GM10847 (cell line): ENCODE measurements around the gene SH2B2.

Experiments
- POLR2A ChIP-seq: IDR thresholded peaks from 2 replicates; pipeline ENCODE4 v1.6.1; 2011; ENCODE audit not compliant: insufficient read length; ENCODE audit errors: extremely low read depth

The SH2B2 gene

DNA sequence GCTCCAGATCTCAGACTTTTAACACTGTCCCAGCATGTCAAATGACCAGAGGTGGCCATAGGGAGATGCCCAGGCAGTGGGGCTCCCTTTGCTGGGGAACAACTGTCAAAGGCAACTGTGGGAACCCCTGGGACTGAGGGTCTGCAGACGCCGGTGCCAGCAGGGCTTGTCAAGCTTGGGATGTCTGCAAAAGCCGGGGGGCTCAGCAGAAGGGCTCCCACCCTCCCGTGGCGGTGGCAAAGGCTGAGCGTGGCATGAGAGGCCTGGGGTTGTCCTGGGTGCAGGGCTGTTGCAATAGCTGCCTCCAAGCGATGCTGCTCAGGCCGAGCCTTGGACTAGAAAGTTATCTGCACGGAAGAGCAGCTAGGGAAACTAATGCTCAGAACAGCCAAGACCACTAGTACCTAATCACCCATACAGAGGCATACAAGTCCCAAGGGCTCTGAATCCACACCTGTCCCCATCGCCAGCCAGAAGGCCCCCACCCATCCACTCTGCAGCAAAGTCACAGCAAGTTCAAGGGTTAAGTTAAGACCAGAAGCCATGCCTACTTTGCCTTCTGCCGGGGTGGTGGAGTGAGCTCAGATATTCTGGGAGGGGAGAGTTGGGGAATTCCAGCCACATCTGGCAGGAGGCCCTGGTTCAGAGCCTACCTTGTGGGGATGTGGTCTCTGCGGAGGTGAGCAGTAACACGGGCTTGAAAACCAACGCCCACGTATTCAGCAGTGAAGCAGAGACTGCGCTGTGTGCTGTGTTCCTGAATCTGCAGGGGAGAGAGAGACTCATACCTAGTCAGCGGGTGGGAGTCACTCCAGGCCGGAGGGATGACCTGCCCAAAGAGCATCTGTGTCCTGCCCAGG, 4.6 kb downstream of the SH2B2 start:
- TF ChIP-seq POLR2A, result no peak

DNA sequence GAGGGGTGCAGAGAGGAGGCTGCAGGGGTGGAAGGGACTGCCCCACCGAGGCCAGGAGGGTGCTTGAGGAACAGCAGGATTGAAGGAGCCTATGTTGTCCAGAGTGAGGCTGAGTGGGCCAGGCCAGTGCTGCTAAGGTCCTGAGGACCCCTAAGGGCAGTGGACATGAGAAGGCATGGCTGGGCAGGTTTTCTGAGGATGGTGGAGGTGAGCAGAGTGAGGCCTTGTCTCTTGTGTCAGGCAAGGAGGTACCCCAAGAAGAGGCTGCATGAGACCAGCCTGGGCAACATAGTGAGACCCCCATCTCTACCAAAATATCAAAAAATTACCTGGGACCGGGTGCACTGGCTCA, 5.2 kb downstream of the SH2B2 start:
- no peak for TF ChIP-seq POLR2A

DNA sequence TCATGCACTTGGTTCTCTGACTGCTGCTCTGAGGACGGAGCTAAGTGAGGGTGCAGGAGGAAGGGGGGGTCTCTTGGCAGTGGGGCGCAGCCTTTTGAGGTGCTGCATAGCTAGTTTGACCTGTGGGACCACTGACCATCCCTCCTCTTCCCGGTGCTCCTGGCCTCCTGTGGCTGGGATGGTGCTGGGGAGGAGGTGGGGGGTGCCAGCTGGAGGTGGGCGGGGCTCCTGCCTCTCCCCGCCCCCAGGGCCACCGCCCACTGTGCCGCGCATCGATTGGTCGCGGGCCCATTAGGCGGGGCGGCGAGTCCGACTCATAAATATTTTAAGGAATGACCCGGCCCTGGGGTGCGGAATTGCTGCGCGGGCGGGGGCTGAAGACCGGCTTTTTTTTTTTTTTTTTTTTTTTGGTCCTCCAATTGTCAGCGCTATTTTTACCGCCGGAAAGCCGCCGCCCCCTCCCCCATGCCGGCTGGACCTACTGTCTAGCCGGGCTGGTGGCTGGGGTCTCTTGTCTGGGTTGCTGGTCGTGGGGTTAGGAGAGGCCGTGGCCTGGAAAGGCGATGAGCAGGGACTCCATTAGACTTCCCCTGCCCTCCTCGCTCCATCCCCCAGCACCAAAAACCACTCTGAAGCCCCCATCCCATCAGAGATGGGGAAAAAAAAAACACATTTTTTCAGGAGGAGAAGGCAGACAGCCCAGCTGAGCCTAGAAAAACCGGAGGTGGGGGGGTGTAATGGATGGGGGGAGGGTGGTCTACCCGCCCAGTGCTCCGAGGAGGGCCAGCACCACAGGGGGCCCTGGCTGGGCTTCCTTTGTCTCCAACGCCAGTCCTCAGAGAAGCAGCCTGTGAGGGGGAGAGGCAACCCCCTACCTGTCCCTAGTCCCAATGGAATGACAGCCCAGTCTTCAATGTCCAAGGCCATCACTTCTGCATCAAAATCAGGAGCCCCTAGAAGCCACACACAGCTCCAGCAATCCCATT, 6.4 kb downstream of the SH2B2 start:
- TF ChIP-seq POLR2A, result no peak

DNA sequence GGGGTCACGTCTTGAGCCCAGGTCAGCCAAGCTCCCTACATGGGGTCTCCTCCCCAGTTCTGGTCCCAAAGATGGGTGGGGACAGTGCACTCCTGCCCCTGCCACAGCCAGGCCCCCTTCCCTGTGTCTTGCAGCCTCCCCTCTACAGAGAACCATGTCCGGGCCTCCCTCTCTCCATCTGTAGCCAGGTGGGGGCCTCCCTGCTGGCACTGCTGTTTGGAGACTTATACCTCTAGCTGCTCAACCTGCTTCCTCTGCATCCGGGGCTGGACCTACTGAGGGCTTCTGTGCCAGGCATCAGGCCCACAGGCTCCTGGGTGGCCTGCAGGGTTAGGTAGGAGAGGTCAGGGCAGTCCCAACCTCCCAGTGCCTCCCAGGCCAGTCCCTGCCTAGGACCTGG, 7.9 kb downstream of the SH2B2 start:
- TF ChIP-seq POLR2A, result no peak

DNA sequence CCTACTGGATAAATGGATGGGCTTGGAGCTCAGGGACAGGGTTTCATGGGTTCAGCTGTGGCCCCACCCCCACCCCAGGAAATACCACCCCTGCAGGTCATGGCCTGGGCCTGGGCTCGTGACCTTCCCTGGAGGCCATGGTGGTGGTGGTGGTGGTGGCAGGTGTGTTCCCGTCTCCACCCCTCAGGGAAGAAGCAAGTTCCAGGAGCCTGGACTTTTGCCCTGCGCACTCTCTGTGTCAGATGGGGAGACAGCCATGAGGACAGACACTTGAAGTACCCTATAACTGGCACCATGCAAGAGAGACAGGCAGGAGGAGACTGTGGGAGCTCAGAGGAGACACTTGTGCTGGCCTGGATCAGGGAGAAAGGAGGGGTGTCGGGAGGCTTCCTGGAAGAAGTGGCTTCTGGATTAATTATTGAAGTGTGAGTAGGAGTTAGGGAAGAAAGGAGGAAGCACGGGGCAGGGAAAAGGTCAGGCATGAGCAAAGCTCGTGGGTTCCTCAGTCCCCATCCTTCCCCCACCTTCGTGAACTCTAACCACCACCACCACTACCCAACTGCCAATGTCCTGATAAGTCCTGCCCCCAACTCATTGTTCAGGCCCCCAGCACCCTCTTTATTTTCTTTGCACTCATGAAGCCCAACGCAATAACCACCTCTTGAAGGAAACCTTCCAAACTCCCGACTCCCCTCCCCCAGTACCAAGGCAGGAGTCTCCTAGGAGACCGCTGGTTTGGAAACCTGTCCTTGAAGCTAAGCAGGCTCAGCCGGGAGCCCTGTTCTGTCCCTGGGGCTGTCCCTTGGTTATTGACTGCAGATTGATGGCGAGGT, 8.9 kb downstream of the SH2B2 start:
- no peak for TF ChIP-seq POLR2A

DNA sequence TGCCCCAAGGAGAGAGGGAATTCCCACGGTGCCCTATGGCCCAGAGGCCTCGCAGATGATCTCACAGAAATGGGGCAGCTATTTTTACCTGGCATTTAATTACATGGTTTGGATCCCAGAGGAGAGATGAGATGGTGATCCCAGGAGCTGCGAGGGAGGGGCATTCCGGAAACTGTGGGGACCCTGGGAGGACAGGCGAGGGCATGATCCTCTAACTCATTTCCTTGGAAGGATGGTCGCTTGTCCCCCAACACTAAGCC, 9.4 kb downstream of the SH2B2 start:
- no peak for TF ChIP-seq POLR2A

DNA sequence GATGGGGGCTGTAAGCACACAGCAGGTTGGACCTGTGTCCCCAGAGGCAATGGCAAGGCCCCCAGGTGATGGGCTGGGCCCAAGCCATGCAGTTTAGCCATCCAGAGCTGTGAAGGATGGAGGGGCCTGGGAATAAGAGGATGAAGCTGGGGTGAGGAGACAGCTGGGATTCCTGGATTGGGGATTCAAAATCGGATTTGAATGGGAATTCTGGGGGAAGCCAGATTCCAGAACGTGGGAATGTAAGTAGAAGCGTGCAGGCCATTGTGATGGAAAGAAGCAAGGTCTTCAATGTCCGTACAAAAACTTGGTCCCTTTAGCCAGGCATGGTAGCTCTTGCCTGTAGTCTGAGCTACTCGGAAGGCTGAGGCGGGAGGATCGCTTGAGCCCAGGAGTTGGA, 9.8 kb downstream of the SH2B2 start:
- no peak for TF ChIP-seq POLR2A

DNA sequence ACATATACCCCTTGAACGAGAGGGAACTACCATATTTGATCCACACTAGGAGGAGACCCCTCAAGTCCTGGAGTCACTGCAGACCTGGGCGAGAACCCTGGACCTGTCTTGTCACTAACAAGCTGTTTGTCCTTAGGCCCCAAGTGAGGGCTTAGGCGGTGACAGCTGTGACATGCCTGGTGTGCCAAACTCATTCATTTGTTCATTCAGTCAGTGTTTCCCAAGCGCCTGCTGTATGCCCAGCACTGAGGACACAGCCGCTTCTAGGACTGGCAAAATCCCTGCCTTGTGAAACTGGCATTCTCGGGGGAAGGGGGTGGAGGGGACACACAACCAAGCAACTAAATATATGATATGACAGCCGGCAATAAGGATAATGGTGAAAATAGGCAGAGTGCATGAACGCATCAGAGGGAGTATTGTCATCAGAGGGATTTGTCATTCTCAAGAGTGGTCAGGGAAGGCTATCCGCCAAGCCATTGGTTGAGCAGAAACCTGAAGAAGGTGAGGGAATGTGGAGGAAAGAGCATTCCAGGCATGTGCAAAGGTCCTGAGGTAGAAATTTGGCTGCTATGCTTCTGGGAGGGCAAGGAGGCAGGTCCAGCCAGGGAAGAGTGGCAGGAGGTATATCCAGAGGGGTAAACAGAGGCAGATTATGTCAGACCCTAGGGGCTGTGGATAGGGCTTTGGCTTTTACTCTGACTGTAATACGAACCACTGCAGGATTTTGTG, 11.0 kb downstream of the SH2B2 start:
- no peak for TF ChIP-seq POLR2A

DNA sequence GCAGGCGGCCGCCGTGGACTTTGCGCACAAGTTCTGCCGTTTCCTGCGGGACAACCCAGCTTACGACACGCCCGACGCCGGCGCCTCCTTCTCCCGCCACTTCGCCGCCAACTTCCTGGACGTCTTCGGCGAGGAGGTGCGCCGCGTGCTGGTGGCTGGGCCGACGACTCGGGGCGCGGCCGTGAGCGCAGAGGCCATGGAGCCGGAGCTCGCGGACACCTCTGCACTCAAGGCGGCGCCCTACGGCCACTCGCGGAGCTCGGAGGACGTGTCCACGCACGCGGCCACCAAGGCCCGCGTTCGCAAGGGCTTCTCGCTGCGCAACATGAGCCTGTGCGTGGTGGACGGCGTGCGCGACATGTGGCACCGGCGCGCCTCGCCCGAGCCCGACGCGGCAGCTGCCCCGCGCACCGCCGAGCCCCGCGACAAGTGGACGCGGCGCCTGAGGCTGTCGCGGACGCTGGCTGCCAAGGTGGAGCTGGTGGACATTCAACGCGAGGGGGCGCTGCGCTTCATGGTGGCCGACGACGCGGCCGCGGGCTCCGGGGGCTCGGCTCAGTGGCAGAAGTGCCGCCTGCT, 14.1 kb downstream of the SH2B2 start:
- no peak for TF ChIP-seq POLR2A

DNA sequence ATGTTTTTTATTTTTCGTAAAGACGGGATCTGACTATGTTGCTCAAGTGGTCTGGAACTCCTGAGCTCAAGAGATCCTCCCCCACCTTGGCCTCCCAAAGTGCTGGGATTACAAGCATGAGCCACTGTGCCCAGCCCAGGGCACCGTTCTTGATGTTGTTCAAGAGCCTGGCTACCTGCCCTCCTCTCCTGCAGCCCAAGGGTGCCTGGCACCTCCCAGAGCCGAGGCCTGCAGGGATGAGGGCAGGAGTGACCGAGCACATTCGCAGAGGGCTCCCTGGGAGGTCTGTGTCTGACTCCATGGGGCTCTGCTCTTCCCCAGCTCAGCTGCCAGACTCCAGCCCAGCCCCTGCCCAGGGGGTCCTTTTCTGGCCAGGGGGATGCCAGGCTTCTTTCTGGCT, 15.4 kb downstream of the SH2B2 start:
- TF ChIP-seq POLR2A, result no peak

DNA sequence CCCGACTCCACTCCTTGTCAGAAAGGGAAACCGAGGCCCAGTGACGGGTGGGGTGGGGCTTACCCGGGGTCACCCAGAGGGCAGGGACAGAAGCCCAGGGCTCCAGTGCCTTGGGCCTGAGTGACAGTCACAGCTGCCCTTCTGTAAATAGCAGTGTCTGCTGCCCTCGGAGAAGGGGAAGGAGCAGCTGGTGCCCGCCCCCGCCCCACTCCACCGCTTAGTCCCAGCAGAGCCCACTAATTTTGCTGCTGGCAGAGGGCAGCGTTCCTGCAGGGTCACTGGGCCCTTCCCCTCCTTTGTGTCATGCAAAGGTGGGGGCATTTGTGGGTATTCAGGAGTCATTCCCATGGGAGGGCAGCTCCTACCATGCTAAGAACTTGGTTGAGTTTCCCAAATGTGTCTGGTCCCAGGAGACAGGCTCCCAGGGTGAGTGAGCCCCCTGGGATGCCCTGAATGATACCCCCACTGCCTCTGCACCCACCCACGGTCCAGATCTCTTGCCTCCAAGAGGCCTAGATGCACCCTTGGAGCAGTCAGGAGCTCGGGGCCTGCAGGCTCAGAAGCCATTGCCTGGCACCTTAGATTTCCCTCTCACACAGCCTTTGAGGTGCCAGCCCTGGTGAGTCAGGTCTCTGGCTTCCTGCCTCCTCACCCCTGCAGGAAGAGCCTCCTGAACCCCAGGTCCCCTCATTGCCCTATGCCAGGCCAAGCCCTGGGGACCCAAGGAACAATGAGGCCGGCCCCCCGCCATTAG, 17.2 kb downstream of the SH2B2 start:
- no peak for TF ChIP-seq POLR2A

DNA sequence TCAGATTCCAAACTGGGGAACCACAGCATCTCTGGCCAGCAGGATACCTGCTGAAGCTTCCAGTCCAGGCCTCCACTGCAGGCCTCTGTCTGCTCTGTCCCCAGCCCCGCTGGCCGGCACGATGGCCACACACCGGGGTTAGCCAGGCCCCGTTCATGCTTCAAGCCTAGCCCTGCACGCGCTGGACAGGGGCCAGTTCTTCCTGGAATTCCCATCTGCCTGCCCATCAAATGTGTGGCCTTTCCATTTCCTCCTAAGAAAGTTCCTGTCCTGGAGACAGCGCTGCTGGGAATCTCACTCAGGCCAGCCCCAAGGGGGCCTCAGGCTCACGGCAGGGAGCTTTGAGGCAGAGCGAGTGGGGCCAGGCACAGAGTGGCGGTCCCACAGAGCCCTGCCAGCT, 18.0 kb downstream of the SH2B2 start:
- TF ChIP-seq POLR2A, result no peak

DNA sequence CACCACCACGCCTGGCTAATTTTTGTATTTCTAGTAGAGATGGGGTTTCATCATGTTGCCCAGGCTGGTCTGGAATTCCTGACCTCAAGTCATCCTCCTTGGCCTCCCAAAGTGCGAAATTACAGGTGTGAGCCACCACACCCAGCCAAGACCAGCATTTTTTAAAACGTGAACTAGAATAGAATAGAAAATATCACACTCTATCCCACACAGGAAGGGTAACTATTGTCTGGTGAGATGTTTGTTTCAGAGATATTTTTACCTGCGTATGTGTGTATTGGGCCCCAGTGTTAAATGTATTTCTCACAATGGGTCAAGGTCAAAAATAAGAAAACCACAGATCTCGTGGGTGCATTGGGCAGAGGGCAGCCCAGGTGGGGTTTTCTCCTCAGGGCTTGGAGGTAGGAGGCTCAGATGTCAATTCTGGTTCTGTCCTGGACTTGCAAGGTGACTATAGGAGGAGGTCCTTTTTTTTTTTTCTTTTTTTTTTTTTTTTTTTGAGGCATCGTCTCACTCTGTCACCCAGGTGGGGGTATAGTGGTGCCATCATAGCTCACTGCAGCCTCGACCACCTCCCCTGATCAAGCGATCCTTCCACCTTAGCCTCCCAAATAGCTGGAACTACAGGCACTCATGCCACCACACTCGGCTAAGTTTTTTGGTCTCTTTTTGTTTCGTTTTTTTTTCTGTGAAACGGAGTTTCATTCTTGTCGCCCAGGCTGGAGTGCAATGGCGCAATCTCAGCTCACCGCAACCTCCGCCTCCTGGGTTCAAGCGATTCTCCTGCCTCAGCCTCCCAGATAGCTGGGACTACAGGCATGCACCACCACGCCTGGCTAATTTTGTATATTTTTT, 19.0 kb downstream of the SH2B2 start:
- TF ChIP-seq POLR2A, result no peak
